GM12801 (cell line): Measurements from ENCODE around the gene IGF1R.

ENCODE experiments used
- CTCF ChIP-seq: IDR thresholded peaks from one replicate; pipeline ENCODE4 v1.5.1; 2011; ENCODE audit warnings: control low read depth; ENCODE audit not compliant: insufficient read length; ENCODE audit errors: extremely low read depth

The IGF1R gene

DNA sequence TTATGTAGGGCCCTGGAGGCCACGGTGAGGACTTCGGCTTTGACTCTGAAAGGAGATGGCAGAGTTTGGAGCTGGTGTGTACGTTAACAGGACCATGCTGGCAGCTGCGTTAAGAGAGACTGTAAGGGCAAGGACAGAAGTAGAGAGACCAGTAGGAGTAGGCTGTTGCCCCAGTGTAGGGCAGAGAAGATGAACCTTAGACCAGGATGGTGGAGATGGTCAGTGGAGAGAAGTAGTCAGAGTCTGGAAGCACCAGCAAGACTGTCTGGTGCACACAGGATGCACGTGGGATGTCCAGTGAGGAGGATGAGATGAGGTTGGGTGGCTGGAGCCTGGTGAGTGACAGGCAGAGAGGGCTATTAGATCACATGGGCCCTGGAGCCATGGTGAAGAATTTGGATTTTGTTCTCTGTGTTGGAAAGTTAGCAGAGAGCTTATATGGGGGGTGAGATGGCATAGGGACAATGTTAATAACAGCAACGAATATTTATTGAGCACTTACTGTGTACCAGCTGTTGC is 150.1 kb downstream of the IGF1R start:
- no peak for TF ChIP-seq CTCF

DNA sequence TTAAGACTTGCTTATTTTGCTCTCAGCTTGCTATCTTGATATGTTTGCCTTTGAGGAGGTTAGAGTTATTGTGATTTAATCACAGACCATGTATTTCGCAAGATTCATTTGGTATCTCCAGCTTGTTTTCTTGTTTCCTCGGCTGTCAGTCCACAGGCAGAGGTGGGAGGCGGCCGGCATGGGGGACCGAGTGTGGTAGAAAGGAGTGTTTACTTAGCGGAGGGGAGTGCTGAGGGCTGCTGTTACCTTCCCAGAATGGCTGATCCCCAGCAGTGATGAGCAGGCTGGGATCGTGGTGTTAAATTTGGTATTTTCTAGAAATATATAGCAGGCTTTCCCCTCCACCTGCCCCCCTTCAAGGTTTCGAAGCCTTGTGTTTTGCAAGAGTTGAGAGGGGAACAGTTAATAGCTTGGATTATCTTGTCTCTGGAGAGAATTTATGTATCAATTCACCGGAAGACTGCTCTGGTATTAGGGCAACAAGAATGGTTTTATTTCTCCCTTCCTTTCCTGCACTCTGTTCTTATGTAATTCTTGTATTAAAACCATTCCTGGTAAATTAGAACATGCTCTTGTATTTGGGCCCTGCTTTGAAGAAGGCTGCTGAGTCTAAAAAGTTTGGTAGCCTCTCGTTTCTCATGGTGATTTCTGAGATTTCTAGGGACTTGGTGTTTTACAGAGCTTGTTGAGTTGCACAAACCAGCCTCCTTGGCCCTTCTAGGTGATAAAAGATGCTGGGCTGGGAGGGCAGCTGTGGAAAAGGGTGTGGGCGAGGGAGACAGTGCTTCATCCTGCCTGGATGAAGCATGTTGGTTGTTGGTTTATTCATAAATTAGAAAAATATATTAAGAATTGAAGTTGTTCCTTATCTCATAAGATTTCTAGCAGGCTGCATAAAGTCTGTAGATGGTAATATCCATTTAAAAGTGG is 151.4 kb downstream of the IGF1R start:
- no peak for TF ChIP-seq CTCF

GRCh38 chr15:98800437-98801233 is 152.3 kb downstream of the IGF1R start:
- TF ChIP-seq CTCF, result no peak

DNA sequence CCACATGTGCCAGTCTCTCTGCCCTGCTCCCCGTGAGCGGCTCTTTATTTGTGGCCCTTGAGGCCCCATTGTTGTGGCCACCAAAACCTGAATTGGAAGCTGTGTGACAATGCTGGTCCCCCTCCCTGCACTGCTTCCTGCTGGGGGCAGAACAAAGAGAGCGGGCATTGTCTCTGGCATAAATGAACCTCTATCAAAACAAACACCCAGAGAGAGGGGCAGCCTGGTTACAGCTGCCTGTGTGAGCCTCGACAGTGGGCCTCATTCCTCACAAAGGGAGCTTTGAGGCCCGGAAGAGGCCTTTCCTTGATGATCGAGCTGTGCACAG is 152.9 kb downstream of the IGF1R start:
- TF ChIP-seq CTCF, result no peak

DNA sequence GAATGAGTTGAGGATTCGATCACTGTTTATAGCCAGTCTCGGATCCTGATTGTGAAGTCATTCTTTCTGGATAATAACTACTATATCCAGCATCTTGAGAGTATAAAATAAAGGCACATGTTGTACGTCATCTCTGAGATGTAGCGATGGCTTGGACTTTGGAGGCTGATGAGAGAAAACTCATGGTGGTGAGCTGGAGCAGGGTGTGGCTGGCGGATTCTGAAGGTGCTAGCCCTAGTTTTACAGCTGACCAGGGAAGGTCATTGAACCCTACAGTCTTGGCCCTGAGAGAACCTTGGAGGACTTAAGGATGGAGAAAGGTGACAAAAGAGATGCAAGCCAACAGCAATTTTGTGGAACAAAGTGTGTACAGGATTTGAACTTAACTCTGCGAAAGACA is 153.8 kb downstream of the IGF1R start:
- TF ChIP-seq CTCF, result no peak

GRCh38 chr15:98803228-98804056 is 155.1 kb downstream of the IGF1R start:
- TF ChIP-seq CTCF, result no peak

- no peak for TF ChIP-seq CTCF
Observed at GRCh38 chr15:98804057-98804380, 155.7 kb downstream of the IGF1R start.
